ENCODE measurements around the gene UBE4B. TPM values are rescaled to one million over a fixed set of nuclear protein-coding genes. Genes with fewer than 3 reads are reported as not detected.

The UBE4B gene
- total and polyA plus RNA-seq, 9 donors = 26.3 to 46.9 (median 38.9) TPM

DNA sequence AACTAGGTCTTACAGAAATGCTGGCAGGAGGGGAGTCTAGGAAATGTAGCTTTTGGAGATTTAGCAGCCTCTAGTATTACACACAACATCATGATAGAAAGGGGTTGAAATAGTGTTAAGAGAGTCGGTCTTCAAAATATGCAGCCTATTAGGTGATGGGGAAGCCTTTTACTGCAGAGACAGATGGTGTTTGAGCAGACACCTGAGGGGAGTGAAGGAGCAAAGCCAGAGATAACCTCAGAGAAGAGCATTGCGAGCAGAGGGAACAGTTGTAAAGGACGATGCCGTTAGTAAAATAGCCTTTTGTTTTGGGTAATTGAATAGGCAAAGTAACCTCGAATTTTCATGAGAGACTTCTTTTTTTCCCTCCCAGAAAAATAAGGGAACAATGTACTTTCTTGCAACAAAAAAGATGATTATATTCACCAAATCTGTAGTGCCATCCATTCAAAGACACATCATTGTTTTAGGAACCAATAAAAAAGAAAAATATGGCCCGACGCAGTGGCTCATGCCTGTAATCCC lies 111.3 kb downstream of the UBE4B start:
- WGBS, 3 donors = 90 to 92% (median 92%) methylated on average over 7 of the region's 7 CpGs
- no peaks in the 10 kb centered on the region for H3K4me1 ChIP-seq (ENCODE audit: insufficient read depth)
- no peak overlapping the region for H3K27ac ChIP-seq
- H3K9me3 ChIP-seq = no peaks in the 10 kb centered on the region
- no peaks in the 10 kb centered on the region for H3K27me3 ChIP-seq
- DNase-seq = no peak
- H3K36me3 ChIP-seq = no peaks in the 10 kb centered on the region
- no peak for TF ChIP-seq EP300 (IDR thresholded peaks at IDR 0.05)
- no peak for TF ChIP-seq CTCF (IDR thresholded peaks at IDR 0.05)
- TF ChIP-seq POLR2A (IDR thresholded peaks at IDR 0.05) = no peak
- H3K4me3 ChIP-seq = no peak overlapping the region
- intact Hi-C loops (cut with DNase I) = no loop called here

DNA sequence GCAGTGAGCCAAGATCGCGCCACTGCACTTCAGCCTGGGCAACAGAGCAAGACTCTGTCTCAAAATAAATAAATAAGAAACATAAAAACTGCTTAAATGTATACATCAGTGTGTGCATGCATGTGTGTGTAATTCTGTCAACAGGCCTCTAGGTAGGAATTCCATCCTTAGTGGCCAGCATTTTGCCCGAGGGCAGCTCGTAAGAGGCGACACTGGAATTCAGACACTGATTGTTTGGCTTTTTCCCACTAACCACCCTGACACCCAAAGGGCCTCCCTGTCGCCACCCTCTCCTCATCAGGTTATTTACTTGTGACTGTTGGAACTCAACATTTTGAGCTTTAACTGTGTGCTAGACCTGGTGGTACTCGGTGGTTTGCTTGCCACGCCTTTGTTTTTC lies 113.6 kb downstream of the UBE4B start:
- H3K9me3 ChIP-seq = no peaks in the 10 kb centered on the region
- no peak overlapping the region for H3K27ac ChIP-seq
- 89 to 98% (median 98%) methylated on average over 8 of the region's 8 CpGs for WGBS, 3 donors
- H3K4me3 ChIP-seq = no peak overlapping the region
- intact Hi-C loops (cut with DNase I) = no loop called here
- H3K27me3 ChIP-seq = no peaks in the 10 kb centered on the region
- H3K4me1 ChIP-seq (ENCODE audit: insufficient read depth) = no peaks in the 10 kb centered on the region
- TF ChIP-seq POLR2A (IDR thresholded peaks at IDR 0.05) (no peak), CTCF (IDR thresholded peaks at IDR 0.05) (no peak), EP300 (IDR thresholded peaks at IDR 0.05) (no peak)
- no peak for DNase-seq
- no peaks in the 10 kb centered on the region for H3K36me3 ChIP-seq

GRCh38 chr1:10149231-10149630 lies 116.5 kb downstream of the UBE4B start:
- Histone ChIP-seq H3K36me3 (no peaks in the 10 kb centered on the region), H3K27ac (no peak overlapping the region), H3K27me3 (no peaks in the 10 kb centered on the region), H3K9me3 (no peaks in the 10 kb centered on the region), H3K4me3 (no peak overlapping the region), H3K4me1 (ENCODE audit: insufficient read depth) (no peaks in the 10 kb centered on the region)
- TF ChIP-seq CTCF (IDR thresholded peaks at IDR 0.05) = no peak
- TF ChIP-seq EP300 (IDR thresholded peaks at IDR 0.05) = no peak
- TF ChIP-seq POLR2A (IDR thresholded peaks at IDR 0.05) = no peak
- DNase-seq = no peak
- intact Hi-C loops (cut with DNase I) = no loop called here

- Histone ChIP-seq H3K4me3 (no peak overlapping the region), H3K36me3 (no peaks in the 10 kb centered on the region), H3K9me3 (no peaks in the 10 kb centered on the region), H3K27ac (no peak overlapping the region), H3K4me1 (ENCODE audit: insufficient read depth) (no peaks in the 10 kb centered on the region), H3K27me3 (no peaks in the 10 kb centered on the region)
- WGBS, 3 donors = 85 to 92% (median 91%) methylated on average over 8 of the region's 8 CpGs
- TF ChIP-seq POLR2A (IDR thresholded peaks at IDR 0.05) (no peak), EP300 (IDR thresholded peaks at IDR 0.05) (no peak), CTCF (IDR thresholded peaks at IDR 0.05) (no peak)
- intact Hi-C loops (cut with DNase I) = no loop called here
- peak; percentile 19 to 65 (median 47) for DNase-seq
Measured at GRCh38 chr1:10152709-10153284, 120.0 kb downstream of the UBE4B start.
